Heart right ventricle (tissue), 16 donors: ENCODE data around the gene MID1IP1. TPM values are rescaled to one million over a fixed set of nuclear protein-coding genes. Genes with fewer than 3 reads are reported as not detected.

Experiments
- ATAC-seq, 8 donors: fragments of 200-7000 bp; cut with Tn5 transposase; one replicate each; pipeline ENCODE4 v1.9.1; 2020; ENCODE audit warnings: mild to moderate bottlenecking in 8 of 8, moderate library complexity in 8 of 8, moderate number of reproducible peaks in 1 of 8
- DNase-seq, 2 donors: peaks; one replicate each; pipeline ENCODE4 v3.0.0-alpha.2; 2020
- H3K27ac ChIP-seq, 10 donors: fragments of 200-600 bp; sonication (generic) in 2 of 10; one replicate each; pipeline versions ENCODE4 v1.5.0 to v1.8.0; 2020 to 2022; ENCODE audit warnings: mild to moderate bottlenecking in 3 of 10
- H3K27me3 ChIP-seq, 7 donors: fragments of 200-600 bp; one replicate each; pipeline ENCODE4 v1.8.0; 2021 to 2022; ENCODE audit warnings: mild to moderate bottlenecking in 2 of 7
- H3K36me3 ChIP-seq, 9 donors: fragments of 200-600 bp; sonication (generic) in 1 of 9; one replicate each; pipeline versions ENCODE4 v1.5.0 to v1.8.0; 2020 to 2022; ENCODE audit warnings: mild to moderate bottlenecking in 2 of 9
- H3K4me1 ChIP-seq, 9 donors: fragments of 200-600 bp; sonication (generic) in 1 of 9; one replicate each; pipeline versions ENCODE4 v1.5.0 to v1.8.0; 2020 to 2022; ENCODE audit warnings: mild to moderate bottlenecking in 4 of 9
- H3K4me3 ChIP-seq, 10 donors: fragments of 200-600 bp; sonication (generic) in 2 of 10; one replicate each; pipeline versions ENCODE4 v1.5.0 to v1.8.0; 2020 to 2022; ENCODE audit warnings: mild to moderate bottlenecking in 7 of 10, moderate library complexity in 2 of 10
- H3K9me3 ChIP-seq, 11 donors: fragments of 200-600 bp in 10 of 11; sonication (generic) in 2 of 11; one replicate each; pipeline versions ENCODE4 v1.5.0 to v1.8.0; 2013 to 2022; ENCODE audit warnings: mild to moderate bottlenecking in 2 of 11, control low read depth in 1 of 11, moderate library complexity in 1 of 11
- WGBS, 2 donors: extraction: QIAGEN DNeasy Blood & Tissue Kit; methylation state at CpG; one replicate each; pipeline ENCODE4 v1.1.7; 2013; ENCODE audit warnings: inconsistent platforms in 1 of 2; 5-methylcytosine and 5-hydroxymethylcytosine counted together
- intact Hi-C, 10 donors: fragments of 100-400 bp; cut with DNase I; formaldehyde crosslinking; loops; one replicate each; pipeline versions ENCODE4 v1.11.1 to v1.14.2; 2022
- polyA plus RNA-seq, 2 donors: library from polyadenylated mRNA; stranded (reverse); fragments of 200-250 nt; gene quantifications; one replicate each; pipeline ENCODE4 v1.2.3, GENCODE V29; 2013
- total RNA-seq, 10 donors: library from RNA; stranded (reverse); fragmentation: NEBNext Ultra II Directional in 3 of 10; extraction: Animal tissue kit (Norgen Biotek cat#: 25700) in 3 of 10; gene quantifications; one replicate each; pipeline versions ENCODE4 v1.2.1 to v1.2.4, GENCODE V29; 2021 to 2023
- TF ChIP-seq, protein P1 (sequence below), 9 donors: fragments of 200-600 bp; sonication (generic) in 2 of 9; IDR thresholded peaks; one replicate each; pipeline versions ENCODE4 v1.5.0 to v1.8.0; 2021 to 2022; ENCODE audit warnings: antibody characterized with exemption in 9 of 9, mild to moderate bottlenecking in 5 of 9, moderate library complexity in 1 of 9
- donor health status: Arrhythmogenic right ventricular cardiomyopathy.
- donor health status: ischemic (EF 13 %, LVEDD 7.1; RV severe dilation, severe dysfunction).
- donor health status: healthy with polysubstance abuse.
- donor health status: DM: no; HTN: yes; CAD: no.
- donor health status: DM: no; HTN: no; CAD: no.
- donor health status: ischemic (EF 25% LVEDD 6.9; RV normal size, moderate dysfunction).
- donor health status: ischemic (EF 25% LVEDD 5.7; RV mildly dilated, moderate dysfunction).
- donor health status: healthy.
- donor health status: DM: yes; HTN: yes; CAD: no.
- donor health status: Ischemic cardiomyopathy.
- donor health status: ischemic (EF 35%, LVEDD 5.7; RV mildly dilated, moderate dysfunction).
- donor health status: nonischemic (EF 11% LVEDD 7.7; RV severe dilation, severe dysfunction).
- donor health status: DM: yes; HTN: yes; CAD: no.
- donor health status: PGD.
- donor health status: ischemic (EF 29% LVEDD 5.4; RV normal size, mild dysfunction).
- donor health status: nonischemic (EF 23%, LVEDD 6.1; RV moderate dilation, normal function).

MID1IP1 gene
- total and polyA plus RNA-seq, 12 donors, result 15.2 to 171 (median 26.9) TPM

DNA sequence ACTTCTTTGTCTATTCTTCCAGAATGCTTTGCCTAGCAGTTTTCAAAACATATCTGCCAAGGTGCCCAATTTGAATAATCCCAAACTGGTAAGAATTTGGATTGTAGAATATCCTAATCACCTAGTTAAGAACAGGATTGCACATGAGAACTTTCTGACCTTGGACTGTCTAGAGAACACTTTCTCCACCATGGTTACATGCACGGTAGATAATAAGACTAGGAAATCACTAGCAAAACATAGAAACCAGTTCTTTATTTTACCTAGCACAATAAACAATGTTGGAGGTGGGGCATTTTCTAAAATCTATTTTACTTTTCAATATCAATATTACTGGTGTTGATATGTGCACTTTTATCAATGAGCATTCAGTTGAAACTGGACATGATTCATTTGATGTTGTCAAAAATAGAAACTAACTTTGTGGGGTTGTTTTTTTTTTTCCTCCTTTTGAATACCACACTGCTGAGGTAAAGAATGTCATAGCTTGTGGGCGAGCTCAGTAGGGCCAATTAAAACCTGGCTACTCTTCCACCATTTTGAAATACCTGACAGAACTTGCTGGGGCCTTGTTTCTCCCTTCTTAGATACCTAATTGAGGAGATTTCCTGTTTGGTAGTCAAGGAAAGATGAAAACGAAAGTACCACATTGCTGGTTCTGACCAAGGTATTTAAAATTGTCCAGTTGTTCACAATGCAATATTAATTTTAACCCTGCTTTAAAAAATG lies 10.4 kb downstream of the MID1IP1 start:
- DNase-seq, result no peak
- H3K27ac ChIP-seq, result peak overlapping the region in 3 of 10 donors; percentile 15 to 19 (median 16)
- no peaks in the 10 kb centered on the region for H3K27me3 ChIP-seq
- H3K4me3 ChIP-seq, result no peak overlapping the region
- H3K4me1 ChIP-seq, result peaks cover 0 to 36% (median 9%) of the 10 kb centered on the region in 9 donors
- WGBS, 2 donors, result 42% methylated on average over 3 of the region's 3 CpGs
- TF ChIP-seq, protein P1, sequence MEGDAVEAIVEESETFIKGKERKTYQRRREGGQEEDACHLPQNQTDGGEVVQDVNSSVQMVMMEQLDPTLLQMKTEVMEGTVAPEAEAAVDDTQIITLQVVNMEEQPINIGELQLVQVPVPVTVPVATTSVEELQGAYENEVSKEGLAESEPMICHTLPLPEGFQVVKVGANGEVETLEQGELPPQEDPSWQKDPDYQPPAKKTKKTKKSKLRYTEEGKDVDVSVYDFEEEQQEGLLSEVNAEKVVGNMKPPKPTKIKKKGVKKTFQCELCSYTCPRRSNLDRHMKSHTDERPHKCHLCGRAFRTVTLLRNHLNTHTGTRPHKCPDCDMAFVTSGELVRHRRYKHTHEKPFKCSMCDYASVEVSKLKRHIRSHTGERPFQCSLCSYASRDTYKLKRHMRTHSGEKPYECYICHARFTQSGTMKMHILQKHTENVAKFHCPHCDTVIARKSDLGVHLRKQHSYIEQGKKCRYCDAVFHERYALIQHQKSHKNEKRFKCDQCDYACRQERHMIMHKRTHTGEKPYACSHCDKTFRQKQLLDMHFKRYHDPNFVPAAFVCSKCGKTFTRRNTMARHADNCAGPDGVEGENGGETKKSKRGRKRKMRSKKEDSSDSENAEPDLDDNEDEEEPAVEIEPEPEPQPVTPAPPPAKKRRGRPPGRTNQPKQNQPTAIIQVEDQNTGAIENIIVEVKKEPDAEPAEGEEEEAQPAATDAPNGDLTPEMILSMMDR (IDR thresholded peaks at IDR 0.05), result no peak
- intact Hi-C loops, result no loop called here
- peaks cover 0 to 7% (median 0%) of the 10 kb centered on the region in 11 donors for H3K9me3 ChIP-seq
- ATAC-seq, result no peak
- no peaks in the 10 kb centered on the region for H3K36me3 ChIP-seq

GRCh38 chrX:38816155-38816554 lies 14.9 kb downstream of the MID1IP1 start:
- TF ChIP-seq, protein P1 (IDR thresholded peaks at IDR 0.05), result no peak
- Histone ChIP-seq H3K27me3 (no peaks in the 10 kb centered on the region), H3K4me3 (no peak overlapping the region), H3K27ac (peak overlapping the region in 4 of 10 donors; percentile 35 to 65 (median 54)), H3K36me3 (no peaks in the 10 kb centered on the region), H3K9me3 (peaks cover 0 to 7% (median 0%) of the 10 kb centered on the region in 11 donors), H3K4me1 (peaks cover 0 to 35% (median 11%) of the 10 kb centered on the region in 9 donors)
- DNase-seq, result no peak
- 82 to 84% methylated on average over 3 of the region's 3 CpGs for WGBS, 2 donors
- no peak for ATAC-seq
- intact Hi-C loops, result no loop called here

DNA sequence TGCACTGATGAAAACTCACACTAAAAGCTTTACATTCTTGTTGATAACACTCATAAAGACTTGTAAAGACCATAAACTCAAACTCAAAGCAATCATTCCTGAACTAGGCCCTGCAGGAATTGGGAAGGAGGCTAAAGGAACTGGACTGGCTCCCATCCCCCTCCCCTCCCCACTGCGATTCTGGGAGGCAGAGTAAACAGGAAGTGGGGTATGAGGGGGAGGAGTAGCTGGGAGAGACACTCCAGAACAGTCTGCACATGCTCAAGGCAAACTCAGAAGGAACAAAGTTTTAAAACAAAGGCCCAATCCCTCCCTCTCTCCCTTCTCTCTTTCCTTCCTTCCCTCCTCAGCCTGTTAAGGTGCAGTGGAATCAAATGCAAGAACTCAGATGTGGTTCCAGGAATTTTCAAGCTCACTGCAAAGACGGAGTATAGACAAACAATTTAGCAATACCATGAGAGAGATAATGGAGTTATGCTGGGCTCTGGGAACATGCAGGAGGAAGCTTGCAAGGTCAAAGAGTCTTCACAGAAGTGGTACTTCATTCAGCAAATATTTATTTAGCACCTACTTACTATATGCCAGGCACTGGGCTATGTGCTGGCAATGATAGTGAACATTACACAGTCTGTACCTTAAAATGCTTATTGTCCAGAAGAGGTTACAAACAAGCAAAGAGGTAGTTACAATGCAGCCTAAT lies 15.9 kb downstream of the MID1IP1 start:
- peak overlapping the region in 6 of 10 donors; percentile 32 to 65 (median 42) for H3K27ac ChIP-seq
- no peaks in the 10 kb centered on the region for H3K36me3 ChIP-seq
- TF ChIP-seq, protein P1 (IDR thresholded peaks at IDR 0.05), result no peak
- peaks cover 0 to 7% (median 0%) of the 10 kb centered on the region in 11 donors for H3K9me3 ChIP-seq
- 8 to 14% methylated on average over 2 of the region's 2 CpGs for WGBS, 2 donors
- intact Hi-C loops, result no loop called here
- no peak overlapping the region for H3K4me3 ChIP-seq
- DNase-seq (peak; percentile 34 to 64), ATAC-seq (peak in 7 of 8 donors; percentile 72 to 96 (median 85))
- H3K27me3 ChIP-seq, result peaks cover 0 to 4% (median 0%) of the 10 kb centered on the region in 7 donors
- peaks cover 0 to 25% (median 11%) of the 10 kb centered on the region in 9 donors for H3K4me1 ChIP-seq

GRCh38 chrX:38819163-38819562 lies 17.9 kb downstream of the MID1IP1 start:
- Histone ChIP-seq H3K27me3 (peaks cover 0 to 4% (median 0%) of the 10 kb centered on the region in 7 donors), H3K27ac (no peak overlapping the region), H3K9me3 (peaks cover 0 to 2% (median 0%) of the 10 kb centered on the region in 11 donors), H3K4me3 (no peak overlapping the region), H3K4me1 (peaks cover 0 to 22% (median 11%) of the 10 kb centered on the region in 9 donors), H3K36me3 (no peaks in the 10 kb centered on the region)
- ATAC-seq (no peak), DNase-seq (no peak)
- intact Hi-C loops, result no loop called here
- TF ChIP-seq, protein P1 (IDR thresholded peaks at IDR 0.05), result no peak
- WGBS, 2 donors, result 79 to 81% methylated on average over 1 of the region's 1 CpG
